ENCODE data around the gene NAT8L. TPM values are rescaled to one million over a fixed set of nuclear protein-coding genes. Genes with fewer than 3 reads are reported as not detected.

The NAT8L gene
- total and polyA plus RNA-seq, 2 of the 4 experiments (the other 2 are of a cell fraction): 0.05 TPM; not detected in 1

DNA sequence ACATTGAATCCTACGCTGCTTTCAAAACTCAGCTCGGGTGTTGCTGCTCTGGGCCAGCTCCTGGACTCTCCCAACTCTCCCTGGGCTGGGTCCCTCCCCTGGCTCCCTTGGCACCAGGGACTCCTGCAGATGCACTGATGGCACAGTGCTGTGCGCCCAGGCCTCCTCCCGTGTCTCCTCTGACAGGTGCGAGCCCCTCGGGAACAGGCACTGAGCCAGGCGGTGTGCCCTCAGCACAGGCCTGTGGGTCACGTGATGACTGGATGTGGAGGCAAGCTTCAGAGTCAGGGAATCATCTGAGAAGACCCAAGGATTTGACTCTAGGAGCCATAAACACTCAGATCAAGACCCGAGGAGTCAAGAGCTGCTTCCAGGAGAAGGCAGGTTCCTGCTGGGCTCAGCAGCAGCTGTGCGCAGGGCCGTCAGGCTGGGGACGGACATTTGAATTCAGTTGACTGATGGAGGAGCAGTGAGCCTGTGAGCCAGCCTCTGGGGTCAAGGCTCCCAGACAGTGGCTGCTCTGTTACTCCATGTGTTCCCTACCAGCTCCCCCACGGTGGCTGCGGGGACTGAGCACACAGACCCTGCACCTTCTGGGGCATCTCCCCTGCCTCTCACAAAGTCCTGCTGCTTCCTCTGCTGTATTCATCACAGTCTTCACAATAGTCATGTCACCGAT, 33.0 kb downstream of the NAT8L start:
- Histone ChIP-seq H3K18ac (ENCODE audit: low read depth, low read length) (no peak overlapping the region), H3K14ac (replicated peaks; ENCODE audit: low read depth, low read length) (no peak overlapping the region), H2AK9ac (replicated peaks; ENCODE audit: low read depth, low read length, poor library complexity) (no peak overlapping the region), H2BK20ac (ENCODE audit: low read depth, low read length) (no peak overlapping the region), H3K79me1 (ENCODE audit: low read depth in 1 of 2, low read length in 2 of 2) (no peaks in the 10 kb centered on the region), H4K91ac (ENCODE audit: insufficient read depth, low read depth, low read length) (no peak overlapping the region), H3K4me3 (ENCODE audit: insufficient read depth, low read depth, low read length) (no peak overlapping the region), H3K36me3 (ENCODE audit: control insufficient read depth, insufficient read depth, low read length) (no peaks in the 10 kb centered on the region), H4K8ac (ENCODE audit: low read depth in 2 of 2, low read length in 2 of 2) (no peak overlapping the region), H3K23ac (ENCODE audit: low read depth, low read length) (no peak overlapping the region), H3K4me1 (ENCODE audit: control insufficient read depth, insufficient read depth, low read length) (0 out of 2 replicates have a peak, but pooled peaks cover 1% of the 10 kb centered on the region), H2AFZ (replicated peaks; ENCODE audit: low read length, poor library complexity) (no peak overlapping the region), H4K5ac (ENCODE audit: low read depth, low read length) (no peak overlapping the region), H2BK120ac (ENCODE audit: low read depth, low read length) (no peak overlapping the region), H3K27ac (ENCODE audit: insufficient read depth, low read length) (no peak overlapping the region), H3K9me3 (ENCODE audit: control insufficient read depth, insufficient read depth, low read length) (peaks cover 12% of the 10 kb centered on the region), H2AK5ac (ENCODE audit: low read depth, low read length) (no peak overlapping the region), H2BK15ac (ENCODE audit: low read depth, low read length) (no peak overlapping the region), H3K27me3 (ENCODE audit: control insufficient read depth, insufficient read depth, low read length) (peaks cover 25% of the 10 kb centered on the region), H3K56ac (ENCODE audit: extremely low read depth, insufficient read depth, low read length) (no peak overlapping the region), H4K20me1 (ENCODE audit: insufficient read depth, low read length) (no peaks in the 10 kb centered on the region), H3K4ac (ENCODE audit: low read depth, low read length) (no peak overlapping the region), H3K4me2 (ENCODE audit: low read depth, low read length) (no peak overlapping the region), H3K9me1 (ENCODE audit: insufficient read depth, low read length) (no peaks in the 10 kb centered on the region), H3K9ac (ENCODE audit: low read depth, low read length) (no peak overlapping the region), H2BK5ac (ENCODE audit: low read depth, low read length, poor library complexity, severe bottlenecking) (no peak overlapping the region)
- intact Hi-C loops (cut with micrococcal nuclease): no loop called here
- no peak for DNase-seq
- CTCF ChIA-PET: no interaction called here
- in situ Hi-C loops (cut with MboI; ENCODE audit: low sequenced_read_pairs): no loop called here
- ATAC-seq (ENCODE audit: low read depth): no peak
- dilution Hi-C loops (cut with HindIII; ENCODE audit: low sequenced_read_pairs, unreplicated experiment): no loop called here
- BruUV-seq (replicated peaks): no TSS peak
- TF ChIP-seq SMC3 (IDR thresholded peaks at IDR 0.05; ENCODE audit: low read depth, low read length): no peak
- TF ChIP-seq POLR2A (IDR thresholded peaks at IDR 0.05; ENCODE audit: low read depth, low read length): no peak
- TF ChIP-seq, protein P1, sequence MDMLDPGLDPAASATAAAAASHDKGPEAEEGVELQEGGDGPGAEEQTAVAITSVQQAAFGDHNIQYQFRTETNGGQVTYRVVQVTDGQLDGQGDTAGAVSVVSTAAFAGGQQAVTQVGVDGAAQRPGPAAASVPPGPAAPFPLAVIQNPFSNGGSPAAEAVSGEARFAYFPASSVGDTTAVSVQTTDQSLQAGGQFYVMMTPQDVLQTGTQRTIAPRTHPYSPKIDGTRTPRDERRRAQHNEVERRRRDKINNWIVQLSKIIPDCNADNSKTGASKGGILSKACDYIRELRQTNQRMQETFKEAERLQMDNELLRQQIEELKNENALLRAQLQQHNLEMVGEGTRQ (IDR thresholded peaks at IDR 0.05; ENCODE audit: low read depth, low read length): no peak
- TF ChIP-seq CEBPB (IDR thresholded peaks at IDR 0.05; ENCODE audit: low read depth, low read length): no peak
- no peak for TF ChIP-seq MAFK (IDR thresholded peaks at IDR 0.05; ENCODE audit: low read depth, low read length)
- TF ChIP-seq MAZ (IDR thresholded peaks at IDR 0.05; ENCODE audit: borderline replicate concordance, low read depth, low read length): no peak
- no peak for TF ChIP-seq RAD21 (IDR thresholded peaks at IDR 0.05; ENCODE audit: low read length)
- WGBS, 2 experiments (ENCODE audit: extremely low coverage in 2 of 2, insufficient read length in 1 of 2): 67% methylated on average over 6 of the region's 15 CpGs; no CpG with 5 or more reads in 1 of the 2 experiments
- POLR2A ChIA-PET (ENCODE audit: unreplicated experiment): no interaction called here
